Esophagus muscularis mucosa (tissue), 4 donors: ENCODE results near the gene HSD11B2. TPM values are rescaled to one million over a fixed set of nuclear protein-coding genes. Genes with fewer than 3 reads are reported as not detected.

Experiments used
- DNase-seq: peaks from one replicate; pipeline ENCODE4 v3.0.0-alpha.2; 2017; ENCODE audit errors: extremely low spot score
- H3K27ac ChIP-seq, 4 donors: fragments of 200-600 bp; sonication (generic); replicated peaks in 1 of 4; 1 replicate in 3 of 4; 2 replicates in 1 of 4; pipeline ENCODE4 v1.5.1; 2016 to 2019; ENCODE audit warnings: mild to moderate bottlenecking in 1 of 4
- H3K27me3 ChIP-seq, 4 donors: fragments of 200-600 bp; sonication (generic); one replicate each; pipeline versions ENCODE4 v1.5.1 to v1.6.0; 2016 to 2019
- H3K36me3 ChIP-seq, 4 donors: fragments of 200-600 bp; sonication (generic); one replicate each; pipeline ENCODE4 v1.5.1; 2016 to 2019
- H3K4me1 ChIP-seq, 4 donors: fragments of 200-600 bp; sonication (generic); one replicate each; pipeline ENCODE4 v1.5.1; 2016 to 2019
- H3K4me3 ChIP-seq, 4 donors: fragments of 200-600 bp; sonication (generic); 1 replicate in 2 of 4; 2 replicates in 2 of 4; pipeline ENCODE4 v1.5.1; 2016 to 2019; ENCODE audit warnings: mild to moderate bottlenecking in 4 of 4, moderate library complexity in 1 of 4
- H3K9me3 ChIP-seq, 4 donors: fragments of 200-600 bp; sonication (generic); 1 replicate in 3 of 4; 2 replicates in 1 of 4; pipeline ENCODE4 v1.5.1; 2016 to 2019
- CTCF ChIP-seq, 3 experiments: fragments of 200-600 bp in 2 of 3; fragments of 450-650 bp in 1 of 3; sonication (generic) in 2 of 3; IDR thresholded peaks; one replicate each; pipeline ENCODE4 v1.5.1; 2017 to 2019; ENCODE audit warnings: antibody characterized with exemption in 3 of 3, mild to moderate bottlenecking in 2 of 3, moderate library complexity in 1 of 3
- EP300 ChIP-seq: sonication (generic); formaldehyde crosslinking; IDR thresholded peaks from one replicate; pipeline ENCODE4 v1.6.1; 2017; ENCODE audit warnings: antibody characterized with exemption
- POLR2A ChIP-seq: fragments of 450-650 bp; IDR thresholded peaks from one replicate; pipeline ENCODE4 v1.6.1; 2017; ENCODE audit warnings: antibody characterized with exemption, moderate library complexity, mild to moderate bottlenecking, low read depth
- POLR2AphosphoS5 ChIP-seq, 2 donors: sonication (generic); formaldehyde crosslinking; IDR thresholded peaks; one replicate each; pipeline ENCODE4 v1.6.1; 2017; ENCODE audit warnings: antibody characterized with exemption in 2 of 2
- WGBS: methylation state at CpG from one replicate; pipeline ENCODE4 v1.1.5; 2018; 5-methylcytosine and 5-hydroxymethylcytosine counted together
- intact Hi-C: fragments of 100-400 bp; cut with DNase I; formaldehyde crosslinking; loops from one replicate; pipeline ENCODE4 v1.15.1; 2023
- total RNA-seq, 4 donors: library from RNA; depleted of rRNA; stranded (reverse); fragments of >200 nt; gene quantifications; one replicate each; pipeline versions ENCODE4 v1.1.0 to v1.2.1, GENCODE V29; 2016

Gene HSD11B2
- total RNA-seq, 4 donors from 2014 or later: 0.42 to 2.2 (median 1.1) TPM; not detected in 1

- no peak for DNase-seq
- H3K27ac ChIP-seq: no peak overlapping the region
- TF ChIP-seq CTCF (IDR thresholded peaks at IDR 0.05): no peak
- TF ChIP-seq POLR2AphosphoS5 (IDR thresholded peaks at IDR 0.05): no peak
- TF ChIP-seq EP300: no peak
- no peak for TF ChIP-seq POLR2A
Observed at GRCh38 chr16:67463059-67463458, 32.1 kb downstream of the HSD11B2 start.

GRCh38 chr16:67463691-67464090 is 32.8 kb downstream of the HSD11B2 start:
- no peak for TF ChIP-seq POLR2AphosphoS5 (IDR thresholded peaks at IDR 0.05)
- TF ChIP-seq EP300: no peak
- no peak for TF ChIP-seq CTCF (IDR thresholded peaks at IDR 0.05)
- TF ChIP-seq POLR2A: no peak
- Histone ChIP-seq H3K4me1 (peaks cover 50 to 83% (median 74%) of the 10 kb centered on the region in 4 donors), H3K4me3 (no peak overlapping the region), H3K9me3 (no peaks in the 10 kb centered on the region), H3K36me3 (peaks cover 0 to 12% (median 7%) of the 10 kb centered on the region in 4 donors), H3K27ac (no peak overlapping the region), H3K27me3 (no peaks in the 10 kb centered on the region)
- 89% methylated on average over 4 of the region's 4 CpGs for WGBS
- intact Hi-C loops: loop anchor here (2.0 kb wide), 1 partner anchor 31 kb away; no protein-coding TSS in a partner anchor
- DNase-seq: no peak

More at GRCh38 chr16:67463059-67463458, 32.1 kb downstream of the HSD11B2 start:
- whole genome bisulfite sequencing: 61% methylated on average over 4 of the region's 5 CpGs
- no peaks in the 10 kb centered on the region for H3K9me3 ChIP-seq
- no peak overlapping the region for H3K4me3 ChIP-seq
- H3K4me1 ChIP-seq: peaks cover 53 to 86% (median 80%) of the 10 kb centered on the region in 4 donors
- no peaks in the 10 kb centered on the region for H3K27me3 ChIP-seq
- intact Hi-C loops: no loop called here
- peaks cover 0 to 12% (median 7%) of the 10 kb centered on the region in 4 donors for H3K36me3 ChIP-seq

- TF ChIP-seq POLR2AphosphoS5 (IDR thresholded peaks at IDR 0.05) (no peak), EP300 (no peak)
- Histone ChIP-seq H3K36me3 (peaks cover 0 to 12% (median 7%) of the 10 kb centered on the region in 4 donors), H3K27me3 (no peaks in the 10 kb centered on the region), H3K4me1 (peaks cover 46 to 83% (median 65%) of the 10 kb centered on the region in 4 donors), H3K9me3 (no peaks in the 10 kb centered on the region), H3K4me3 (no peak overlapping the region), H3K27ac (no peak overlapping the region)
- intact Hi-C loops: loop anchor here (2.0 kb wide), 1 partner anchor 32 kb away; no protein-coding TSS in a partner anchor
- WGBS: 83% methylated on average over 2 of the region's 2 CpGs
- no peak for DNase-seq
Observed at GRCh38 chr16:67464565-67464964, 33.6 kb downstream of the HSD11B2 start.

GRCh38 chr16:67466581-67466980 is 35.7 kb downstream of the HSD11B2 start:
- intact Hi-C loops: no loop called here
- Histone ChIP-seq H3K4me3 (no peak overlapping the region), H3K27ac (no peak overlapping the region), H3K9me3 (no peaks in the 10 kb centered on the region), H3K27me3 (no peaks in the 10 kb centered on the region), H3K36me3 (peaks cover 0 to 5% (median 0%) of the 10 kb centered on the region in 4 donors), H3K4me1 (peaks cover 39 to 78% (median 58%) of the 10 kb centered on the region in 4 donors)
- WGBS: 56% methylated on average over 6 of the region's 6 CpGs
- DNase-seq: no peak
- TF ChIP-seq EP300 (no peak), CTCF (IDR thresholded peaks at IDR 0.05) (no peak), POLR2A (no peak), POLR2AphosphoS5 (IDR thresholded peaks at IDR 0.05) (no peak)

- H3K27ac ChIP-seq: no peak overlapping the region
- TF ChIP-seq POLR2AphosphoS5 (IDR thresholded peaks at IDR 0.05): no peak
- TF ChIP-seq POLR2A: no peak
- no peak for TF ChIP-seq CTCF (IDR thresholded peaks at IDR 0.05)
- TF ChIP-seq EP300: no peak
- 91% methylated on average over 3 of the region's 5 CpGs for WGBS
- H3K4me1 ChIP-seq: peaks cover 31 to 70% (median 40%) of the 10 kb centered on the region in 4 donors
- intact Hi-C loops: no loop called here
- H3K9me3 ChIP-seq: no peaks in the 10 kb centered on the region
- no peaks in the 10 kb centered on the region for H3K36me3 ChIP-seq
- H3K27me3 ChIP-seq: no peaks in the 10 kb centered on the region
- no peak overlapping the region for H3K4me3 ChIP-seq
- no peak for DNase-seq
Observed at GRCh38 chr16:67468731-67469130, 37.8 kb downstream of the HSD11B2 start.
